ENCODE measurements around the gene FOXP3. TPM values are rescaled to one million over a fixed set of nuclear protein-coding genes. Genes with fewer than 3 reads are reported as not detected.

Gene FOXP3
- total RNA-seq, 1 experiment from 2014 or later: 0.68 TPM

GRCh38 chrX:49292400-49293362 lies 28.2 kb upstream of the FOXP3 start:
- Histone ChIP-seq H2BK20ac (ENCODE audit: low read depth, low read length, poor library complexity, severe bottlenecking) (no peak overlapping the region), H3K18ac (ENCODE audit: insufficient read length, low read depth, low read length) (no peak overlapping the region), H2BK15ac (ENCODE audit: low read depth, low read length) (peak overlapping the region; percentile 68; the same call in 1 of the 2 replicates), H3K9ac (ENCODE audit: extremely low read depth, insufficient read length, low read length) (no peak overlapping the region), H3K9me3 (ENCODE audit: control insufficient read depth, low read depth, low read length) (peaks cover 24% of the 10 kb centered on the region), H3K27ac (ENCODE audit: insufficient read length, low read depth, low read length) (no peak overlapping the region), H3K4ac (ENCODE audit: low read depth, low read length) (no peak overlapping the region), H3K56ac (ENCODE audit: insufficient read length, low read depth, low read length) (no peak overlapping the region), H3K79me2 (ENCODE audit: insufficient read depth, low read length) (no peaks in the 10 kb centered on the region), H4K20me1 (ENCODE audit: control insufficient read depth, insufficient read depth, insufficient read length) (no peaks in the 10 kb centered on the region), H3K79me1 (ENCODE audit: insufficient read depth, low read depth, low read length, poor library complexity, severe bottlenecking) (no peaks in the 10 kb centered on the region), H3K27me3 (ENCODE audit: insufficient read depth, low read length) (no peaks in the 10 kb centered on the region), H3K14ac (ENCODE audit: insufficient read depth, low read length) (no peak overlapping the region), H3T11ph (ENCODE audit: low read length) (no peak overlapping the region), H3K4me2 (ENCODE audit: insufficient read depth, insufficient read length, low read length) (no peak overlapping the region), H4K5ac (ENCODE audit: insufficient read length, low read depth, low read length) (no peak overlapping the region), H4K91ac (ENCODE audit: insufficient read length, low read depth, low read length) (no peak overlapping the region), H3K23ac (ENCODE audit: insufficient read length, low read depth, low read length) (no peak overlapping the region), H2AFZ (ENCODE audit: low read length) (no peak overlapping the region), H2AK5ac (ENCODE audit: insufficient read length, low read length) (no peak overlapping the region), H2BK120ac (ENCODE audit: low read depth, low read length, poor library complexity, severe bottlenecking) (no peak overlapping the region), H2BK5ac (ENCODE audit: insufficient read length, low read length) (no peak overlapping the region), H2BK12ac (ENCODE audit: insufficient read length, low read depth, low read length) (no peak overlapping the region), H3K4me1 (ENCODE audit: insufficient read depth, low read length) (no peaks in the 10 kb centered on the region), H4K8ac (replicated peaks; ENCODE audit: insufficient read length, low read depth, low read length) (no peak overlapping the region), H3K23me2 (ENCODE audit: insufficient read length, low read depth, low read length, poor library complexity, severe bottlenecking) (no peaks in the 10 kb centered on the region)
- TF ChIP-seq CTCF (conservative IDR thresholded peaks at IDR 0.05): no peak
- Mint-ChIP-seq H3K27me3 (ENCODE audit: low read depth) (no peaks in the 10 kb centered on the region; the same call in none of the 2 replicates), H3K4me3 (peak overlapping the region in 1 of 2 experiments; percentile 26; a peak in 1 of 5 replicates), H3K9me3 (peaks cover 58 to 79% of the 10 kb centered on the region in 2 experiments), H3K4me1 (peaks cover 5 to 6% of the 10 kb centered on the region in 2 experiments), H3K36me3 (ENCODE audit: insufficient read depth in 1 of 3, low read depth in 3 of 3) (peaks cover 0 to 2% (median 1%) of the 10 kb centered on the region in 3 experiments; a peak in 4 of 7 replicates), H3K27ac (no peak overlapping the region)
- WGBS (ENCODE audit: extremely low coverage, insufficient read length, low lambda C conversion rate): no CpG with 5 or more reads among the region's 17 CpGs
- no peak for DNase-seq
